ENCODE results near the gene ZMIZ1. TPM values are rescaled to one million over a fixed set of nuclear protein-coding genes. Genes with fewer than 3 reads are reported as not detected.

Gene ZMIZ1
- total RNA-seq, 1 experiment from 2014 or later: 42.3 TPM

- no peak overlapping the region for H3K27ac Mint-ChIP-seq (ENCODE audit: unreplicated experiment)
- BruUV-seq (replicated peaks): no TSS peak
Observed at GRCh38 chr10:79304479-79305087, 235.8 kb downstream of the ZMIZ1 start.

DNA sequence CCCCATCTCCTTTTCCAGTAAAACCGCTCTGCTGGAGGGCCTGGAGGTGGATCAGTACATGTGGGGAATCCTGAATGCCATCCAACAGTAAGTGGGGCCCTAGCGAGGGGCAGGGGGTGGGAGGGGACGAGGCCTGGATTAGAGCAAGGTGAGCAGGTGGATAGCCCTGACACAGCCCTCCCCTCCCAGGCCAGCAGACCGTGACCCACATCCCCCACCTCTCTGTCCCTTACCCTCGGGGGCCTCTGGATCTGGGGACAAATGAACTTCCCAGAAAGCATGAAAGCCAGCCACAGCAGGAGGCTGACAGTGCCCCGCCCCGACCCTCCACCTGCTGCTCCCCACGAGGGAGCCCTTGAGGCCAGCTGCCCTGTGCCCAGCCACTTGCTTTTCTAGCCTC is 236.7 kb downstream of the ZMIZ1 start:
- no peak for DNase-seq
- H3K36me3 Mint-ChIP-seq (ENCODE audit: insufficient read depth, unreplicated experiment): peaks cover 69% of the 10 kb centered on the region
- TF ChIP-seq CTCF (IDR thresholded peaks at IDR 0.05; ENCODE audit: insufficient read depth in 1 of 2, low read depth in 1 of 2, low read length in 1 of 2, severe bottlenecking in 1 of 2, unreplicated experiment in 1 of 2): no peak
- ChIA-PET CTCF (no interaction called here), POLR2A (no interaction called here)
- no peak overlapping the region for H3K4me3 ChIP-seq (ENCODE audit: low read depth, low read length)
- H3K36me3 ChIP-seq (ENCODE audit: control insufficient read depth, insufficient read depth, low read length): peaks cover 4% of the 10 kb centered on the region
- no peaks in the 10 kb centered on the region for H3K9me3 ChIP-seq
- no peak overlapping the region for H3K4me3 Mint-ChIP-seq (ENCODE audit: unreplicated experiment)
- no peaks in the 10 kb centered on the region for H3K4me1 Mint-ChIP-seq (ENCODE audit: low read depth, unreplicated experiment)
- no peaks in the 10 kb centered on the region for H3K27me3 ChIP-seq (replicated peaks; ENCODE audit: control insufficient read depth, insufficient read depth, low read length)
- H3K9me3 Mint-ChIP-seq (ENCODE audit: unreplicated experiment): no peaks in the 10 kb centered on the region
- intact Hi-C loops (cut with micrococcal nuclease; ENCODE audit: unreplicated experiment): no loop called here
- H3K27me3 Mint-ChIP-seq (ENCODE audit: insufficient read depth, unreplicated experiment): no peaks in the 10 kb centered on the region
- H3K4me1 ChIP-seq: no peaks in the 10 kb centered on the region
- no TSS peak for BruUV-seq (replicated peaks)
- H3K27ac Mint-ChIP-seq (ENCODE audit: unreplicated experiment): no peak overlapping the region

More at GRCh38 chr10:79304479-79305087, 235.8 kb downstream of the ZMIZ1 start:
- intact Hi-C loops (cut with micrococcal nuclease; ENCODE audit: unreplicated experiment): no loop called here
- H3K27me3 ChIP-seq (replicated peaks; ENCODE audit: control insufficient read depth, insufficient read depth, low read length): no peaks in the 10 kb centered on the region
- Mint-ChIP-seq H3K36me3 (ENCODE audit: insufficient read depth, unreplicated experiment) (peaks cover 75% of the 10 kb centered on the region), H3K4me3 (ENCODE audit: unreplicated experiment) (no peak overlapping the region), H3K27me3 (ENCODE audit: insufficient read depth, unreplicated experiment) (no peaks in the 10 kb centered on the region), H3K4me1 (ENCODE audit: low read depth, unreplicated experiment) (no peaks in the 10 kb centered on the region), H3K9me3 (ENCODE audit: unreplicated experiment) (no peaks in the 10 kb centered on the region)
- no peak for DNase-seq
- ChIA-PET CTCF (no interaction called here), POLR2A (no interaction called here)
- H3K36me3 ChIP-seq (ENCODE audit: control insufficient read depth, insufficient read depth, low read length): peaks cover 4% of the 10 kb centered on the region
- H3K9me3 ChIP-seq: no peaks in the 10 kb centered on the region
- TF ChIP-seq CTCF (IDR thresholded peaks at IDR 0.05; ENCODE audit: insufficient read depth in 1 of 2, low read depth in 1 of 2, low read length in 1 of 2, severe bottlenecking in 1 of 2, unreplicated experiment in 1 of 2): no peak
- H3K4me3 ChIP-seq (ENCODE audit: low read depth, low read length): no peak overlapping the region
- no peaks in the 10 kb centered on the region for H3K4me1 ChIP-seq

DNA sequence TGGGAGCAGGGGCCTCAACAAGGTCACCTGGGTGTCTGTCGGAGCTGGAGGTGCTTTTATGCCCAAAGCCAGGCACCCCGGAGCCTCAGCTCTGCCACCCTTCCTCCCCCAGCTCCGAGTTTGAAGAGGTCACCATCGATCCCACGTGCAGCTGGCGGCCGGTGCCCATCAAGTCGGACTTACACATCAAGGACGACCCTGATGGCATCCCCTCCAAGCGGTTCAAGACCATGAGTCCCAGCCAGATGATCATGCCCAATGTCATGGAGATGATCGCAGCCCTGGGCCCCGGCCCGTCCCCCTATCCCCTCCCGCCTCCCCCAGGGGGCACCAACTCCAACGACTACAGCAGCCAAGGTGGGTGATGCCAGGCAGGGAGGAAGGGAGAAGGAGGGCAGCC is 237.2 kb downstream of the ZMIZ1 start:
- ChIA-PET POLR2A (no interaction called here), CTCF (no interaction called here)
- no peak for TF ChIP-seq CTCF (IDR thresholded peaks at IDR 0.05; ENCODE audit: insufficient read depth in 1 of 2, low read depth in 1 of 2, low read length in 1 of 2, severe bottlenecking in 1 of 2, unreplicated experiment in 1 of 2)
- Mint-ChIP-seq H3K4me3 (ENCODE audit: unreplicated experiment) (no peak overlapping the region), H3K36me3 (ENCODE audit: insufficient read depth, unreplicated experiment) (peaks cover 67% of the 10 kb centered on the region), H3K4me1 (ENCODE audit: low read depth, unreplicated experiment) (no peaks in the 10 kb centered on the region), H3K27ac (ENCODE audit: unreplicated experiment) (no peak overlapping the region), H3K9me3 (ENCODE audit: unreplicated experiment) (no peaks in the 10 kb centered on the region), H3K27me3 (ENCODE audit: insufficient read depth, unreplicated experiment) (no peaks in the 10 kb centered on the region)
- H3K9me3 ChIP-seq: no peaks in the 10 kb centered on the region
- no peak overlapping the region for H3K4me3 ChIP-seq (ENCODE audit: low read depth, low read length)
- no peak for DNase-seq
- H3K4me1 ChIP-seq: no peaks in the 10 kb centered on the region
- no peaks in the 10 kb centered on the region for H3K27me3 ChIP-seq (replicated peaks; ENCODE audit: control insufficient read depth, insufficient read depth, low read length)
- intact Hi-C loops (cut with micrococcal nuclease; ENCODE audit: unreplicated experiment): no loop called here
- BruUV-seq (replicated peaks): no TSS peak
- peaks cover 4% of the 10 kb centered on the region for H3K36me3 ChIP-seq (ENCODE audit: control insufficient read depth, insufficient read depth, low read length)

Data from Caco-2 (cell line).